Left lung (tissue), 10 donors: Measurements from ENCODE around the gene ITSN1. TPM values are rescaled to one million over a fixed set of nuclear protein-coding genes. Genes with fewer than 3 reads are reported as not detected.

Source experiments
- ATAC-seq: fragments of 200-7000 bp; cut with Tn5 transposase; one replicate; pipeline ENCODE4 v1.9.1; 2020; ENCODE audit warnings: moderate library complexity
- DNase-seq, 4 donors: peaks; one replicate each; pipeline ENCODE4 v3.0.0-alpha.2; 2013 to 2020
- H3K27ac ChIP-seq, 2 donors: fragments of 200-600 bp; sonication (generic) in 1 of 2; one replicate each; pipeline versions ENCODE4 v1.5.0 to v1.8.0; 2020 to 2021
- H3K27me3 ChIP-seq, 2 donors: fragments of 200-600 bp; sonication (generic) in 1 of 2; one replicate each; pipeline versions ENCODE4 v1.5.0 to v1.8.0; 2020 to 2021
- H3K36me3 ChIP-seq, 2 donors: fragments of 200-600 bp; sonication (generic) in 1 of 2; one replicate each; pipeline versions ENCODE4 v1.5.0 to v1.8.0; 2020 to 2021
- H3K4me1 ChIP-seq, 2 donors: fragments of 200-600 bp; one replicate each; pipeline ENCODE4 v1.8.0; 2021
- H3K4me3 ChIP-seq, 2 donors: fragments of 200-600 bp; sonication (generic) in 1 of 2; one replicate each; pipeline versions ENCODE4 v1.5.0 to v1.8.0; 2020 to 2021; ENCODE audit warnings: mild to moderate bottlenecking in 1 of 2
- H3K9me3 ChIP-seq, 2 donors: fragments of 200-600 bp; sonication (generic) in 1 of 2; one replicate each; pipeline versions ENCODE4 v1.5.0 to v1.8.0; 2020 to 2021
- CTCF ChIP-seq, 2 donors: fragments of 200-600 bp; sonication (generic) in 1 of 2; IDR thresholded peaks; one replicate each; pipeline versions ENCODE4 v1.5.0 to v1.8.0; 2021; ENCODE audit warnings: antibody characterized with exemption in 2 of 2
- intact Hi-C, 2 donors: fragments of 100-400 bp; cut with DNase I; formaldehyde crosslinking; loops; one replicate each; pipeline versions ENCODE4 v1.11.2 to v1.14.2; 2022
- polyA plus RNA-seq, 6 donors: library from polyadenylated mRNA; unstranded; fragments of 120-200 nt; gene quantifications; one replicate each; pipeline ENCODE4 v1.2.1, GENCODE V29; 2013; ENCODE audit not compliant: insufficient read length in 6 of 6
- total RNA-seq, 2 donors: library from RNA; stranded (reverse); fragmentation: NEBNext Ultra II Directional; extraction: Animal tissue kit (Norgen Biotek cat#: 25700); gene quantifications; one replicate each; pipeline ENCODE4 v1.2.1, GENCODE V29; 2021
- donor health status: DM: no; HTN: yes; CAD: no.
- donor health status: DM: no; HTN: no; CAD: no.

The ITSN1 gene
- total and polyA plus RNA-seq, 8 donors = 38.9 to 59.1 (median 50.8) TPM

DNA sequence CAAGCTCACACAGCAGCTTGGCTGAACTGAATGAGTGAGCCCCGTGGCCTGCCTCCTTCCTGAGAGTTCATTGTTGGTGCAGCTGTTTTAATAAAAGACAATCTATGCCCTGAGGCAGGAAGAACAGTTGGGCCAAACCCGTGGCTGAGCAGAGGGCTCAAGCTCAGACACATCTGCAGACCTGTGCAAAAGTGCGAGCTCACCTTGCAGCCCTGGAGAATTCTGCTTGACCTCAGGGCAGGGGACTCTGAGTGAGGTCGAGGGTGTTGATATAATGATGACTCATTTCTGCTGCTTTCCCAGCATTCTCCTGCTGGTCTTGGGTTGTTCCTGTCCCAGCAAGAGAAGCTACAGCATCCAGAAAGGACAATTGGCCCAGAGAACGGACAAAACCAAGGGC lies 212.3 kb downstream of the ITSN1 start:
- intact Hi-C loops = no loop called here
- DNase-seq (no peak), ATAC-seq (peak; percentile 58)
- no peak for TF ChIP-seq CTCF (IDR thresholded peaks at IDR 0.05)
- no peaks in the 10 kb centered on the region for H3K27me3 ChIP-seq
- H3K36me3 ChIP-seq = no peaks in the 10 kb centered on the region
- no peaks in the 10 kb centered on the region for H3K4me1 ChIP-seq
- H3K9me3 ChIP-seq = no peaks in the 10 kb centered on the region
- H3K4me3 ChIP-seq = no peak overlapping the region
- H3K27ac ChIP-seq = no peak overlapping the region

DNA sequence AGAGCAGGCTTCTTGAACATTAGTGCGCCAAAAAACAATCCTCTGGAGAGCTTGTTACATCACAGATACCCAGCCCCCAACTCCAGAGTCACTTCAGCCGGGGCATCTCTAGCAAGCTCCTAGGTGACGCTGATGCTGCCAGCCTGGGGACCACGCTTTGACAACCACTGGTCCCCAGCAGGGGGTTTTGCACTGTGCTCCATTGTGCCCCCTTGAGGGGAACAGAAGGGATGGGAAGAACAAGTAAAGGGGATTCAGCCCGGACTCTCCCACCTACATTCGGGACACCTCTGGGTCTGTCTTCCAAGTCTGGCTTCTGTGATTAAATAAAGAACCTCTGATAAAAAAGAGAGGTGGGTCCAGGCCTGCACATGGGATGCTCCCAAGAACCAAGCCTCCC lies 212.9 kb downstream of the ITSN1 start:
- no peak for DNase-seq
- intact Hi-C loops = no loop called here
- Histone ChIP-seq H3K9me3 (no peaks in the 10 kb centered on the region), H3K4me1 (no peaks in the 10 kb centered on the region), H3K4me3 (no peak overlapping the region), H3K36me3 (no peaks in the 10 kb centered on the region), H3K27me3 (no peaks in the 10 kb centered on the region), H3K27ac (no peak overlapping the region)
- ATAC-seq = no peak
- TF ChIP-seq CTCF (IDR thresholded peaks at IDR 0.05) = no peak

DNA sequence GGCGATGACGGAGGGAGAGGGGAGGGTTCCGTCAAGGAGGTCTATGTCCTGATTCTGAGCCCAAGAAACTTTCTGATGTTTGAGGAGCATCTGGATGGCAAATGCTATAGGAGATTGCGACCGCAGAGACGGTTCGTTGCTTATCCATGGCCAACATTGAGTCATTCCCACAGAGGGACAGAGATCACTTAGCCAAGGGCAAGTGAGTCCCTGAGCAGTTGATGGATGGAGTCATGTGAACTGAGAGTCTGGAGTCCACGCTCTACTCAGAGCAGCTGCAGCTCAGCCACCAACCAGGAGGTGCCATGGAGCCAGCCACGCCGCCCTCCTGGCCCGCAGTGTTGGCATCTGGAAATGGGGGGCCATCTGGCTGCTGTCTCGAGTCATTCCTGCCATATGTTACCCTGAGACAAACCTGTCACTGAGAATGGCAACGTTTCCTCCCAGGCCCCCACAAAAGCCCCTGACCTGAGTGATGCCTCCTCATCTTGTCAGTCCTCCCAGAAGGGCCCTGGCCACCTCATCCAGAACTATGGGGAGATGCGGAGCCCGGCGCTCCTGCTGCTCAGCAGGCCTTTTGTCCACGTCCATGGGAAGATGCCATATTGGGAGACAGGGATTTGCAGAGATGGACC lies 214.7 kb downstream of the ITSN1 start:
- intact Hi-C loops = no loop called here
- no peak overlapping the region for H3K4me3 ChIP-seq
- no peak for DNase-seq
- H3K36me3 ChIP-seq = no peaks in the 10 kb centered on the region
- H3K4me1 ChIP-seq = no peaks in the 10 kb centered on the region
- H3K27ac ChIP-seq = no peak overlapping the region
- H3K27me3 ChIP-seq = no peaks in the 10 kb centered on the region
- ATAC-seq = no peak
- TF ChIP-seq CTCF (IDR thresholded peaks at IDR 0.05) = no peak
- no peaks in the 10 kb centered on the region for H3K9me3 ChIP-seq

- Histone ChIP-seq H3K27me3 (no peaks in the 10 kb centered on the region), H3K9me3 (no peaks in the 10 kb centered on the region), H3K27ac (no peak overlapping the region), H3K4me3 (no peak overlapping the region), H3K4me1 (no peaks in the 10 kb centered on the region), H3K36me3 (no peaks in the 10 kb centered on the region)
- TF ChIP-seq CTCF (IDR thresholded peaks at IDR 0.05) = no peak
- ATAC-seq (no peak), DNase-seq (no peak)
- intact Hi-C loops = no loop called here
These were observed 215.8 kb downstream of the ITSN1 start for GRCh38 chr21:33857846-33858666.

DNA sequence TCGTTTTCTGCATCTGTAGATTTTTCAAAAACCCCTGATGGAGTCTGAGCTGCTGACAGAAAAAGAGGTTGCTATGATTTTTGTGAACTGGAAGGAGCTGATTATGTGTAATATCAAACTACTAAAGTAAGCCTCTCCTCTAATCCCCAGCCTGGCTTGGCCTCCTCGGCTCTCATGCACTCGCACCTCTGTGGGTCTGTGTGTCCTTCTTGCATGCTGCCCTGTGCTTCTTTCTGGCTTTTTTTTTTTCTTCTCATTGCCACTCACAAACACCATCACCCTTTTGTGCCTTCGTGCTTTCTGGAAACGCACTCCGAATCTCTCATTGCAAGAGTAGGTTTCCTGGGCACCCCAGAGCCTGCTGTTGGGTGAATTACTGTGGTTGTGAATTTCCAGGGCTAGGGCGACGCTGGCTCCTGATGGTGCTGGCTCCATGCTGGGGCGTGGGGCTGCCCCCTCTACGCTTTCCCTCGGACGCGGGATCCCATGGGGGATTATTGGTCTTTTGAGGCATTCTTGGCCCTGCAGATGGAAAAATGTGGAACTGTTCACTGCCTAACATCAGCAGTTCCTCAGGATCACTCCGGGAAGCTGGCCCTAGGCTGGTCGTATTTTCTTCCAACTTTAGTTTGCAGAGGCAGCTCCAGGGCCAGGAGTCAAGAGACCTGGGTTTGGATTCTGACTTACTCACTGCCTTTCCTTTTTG lies 216.5 kb downstream of the ITSN1 start:
- no peaks in the 10 kb centered on the region for H3K27me3 ChIP-seq

More for the DNA sequence above, 216.5 kb downstream of the ITSN1 start:
- Histone ChIP-seq H3K36me3 (no peaks in the 10 kb centered on the region), H3K4me1 (no peaks in the 10 kb centered on the region), H3K4me3 (no peak overlapping the region), H3K27ac (no peak overlapping the region), H3K9me3 (no peaks in the 10 kb centered on the region)
- no peak for TF ChIP-seq CTCF (IDR thresholded peaks at IDR 0.05)
- DNase-seq (no peak), ATAC-seq (no peak)
- intact Hi-C loops = no loop called here
